Stomach smooth muscle (tissue), 2 donors: ENCODE results near the gene CAMK2A.

ENCODE experiments used
- H3K27ac ChIP-seq: one replicate; pipeline ENCODE4 v1.7.0; 2013; ENCODE audit warnings: mild to moderate bottlenecking, low read length, inconsistent platforms
- H3K27me3 ChIP-seq, 2 donors: one replicate each; pipeline ENCODE4 v1.7.0; 2013; ENCODE audit warnings: low read length in 2 of 2; ENCODE audit not compliant: insufficient read depth in 2 of 2, control insufficient read depth in 1 of 2
- H3K36me3 ChIP-seq, 2 donors: one replicate each; pipeline ENCODE4 v1.7.0; 2013; ENCODE audit warnings: low read length in 2 of 2; ENCODE audit not compliant: control insufficient read depth in 2 of 2, insufficient read depth in 2 of 2
- H3K4me1 ChIP-seq: one replicate; pipeline ENCODE4 v1.7.0; 2013; ENCODE audit warnings: low read length; ENCODE audit not compliant: control insufficient read depth, insufficient read depth
- H3K4me3 ChIP-seq, 2 donors: one replicate each; pipeline ENCODE4 v1.7.0; 2013; ENCODE audit warnings: low read length in 2 of 2
- H3K9ac ChIP-seq, 2 donors: one replicate each; pipeline ENCODE4 v1.7.0; 2013; ENCODE audit warnings: low read length in 2 of 2, mild to moderate bottlenecking in 1 of 2
- H3K9me3 ChIP-seq, 2 donors: one replicate each; pipeline ENCODE4 v1.7.0; 2013; ENCODE audit warnings: low read length in 2 of 2; ENCODE audit not compliant: control insufficient read depth in 2 of 2
- donor health status: healthy.
- donor health status: Pancreatic carcinoma.

The CAMK2A gene

DNA sequence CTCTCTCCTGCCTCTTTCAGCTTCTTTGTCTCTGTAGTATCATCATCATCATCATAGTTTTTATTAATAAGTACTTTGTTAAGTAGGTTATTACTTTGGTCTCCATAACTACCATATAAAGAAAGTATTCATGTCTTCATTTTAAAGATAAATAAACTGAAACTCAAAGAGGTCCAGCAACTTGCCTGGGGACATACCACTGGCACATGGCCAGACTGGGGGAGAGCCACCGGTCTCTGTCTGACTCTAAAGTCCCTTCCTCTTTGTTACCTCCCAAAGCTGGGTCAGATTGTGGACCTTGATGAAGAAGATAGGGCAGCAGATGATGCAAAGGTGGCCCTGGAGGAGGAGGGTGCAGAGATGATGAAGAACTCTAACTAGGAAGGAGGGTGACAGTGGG lies 114.5 kb downstream of the CAMK2A start:
- Histone ChIP-seq H3K36me3 (no peaks in the 10 kb centered on the region), H3K4me1 (peaks cover 6% of the 10 kb centered on the region), H3K9ac (no peak overlapping the region), H3K27ac (no peak overlapping the region), H3K4me3 (no peak overlapping the region), H3K9me3 (no peaks in the 10 kb centered on the region), H3K27me3 (peaks cover 4 to 11% of the 10 kb centered on the region in 2 donors)

DNA sequence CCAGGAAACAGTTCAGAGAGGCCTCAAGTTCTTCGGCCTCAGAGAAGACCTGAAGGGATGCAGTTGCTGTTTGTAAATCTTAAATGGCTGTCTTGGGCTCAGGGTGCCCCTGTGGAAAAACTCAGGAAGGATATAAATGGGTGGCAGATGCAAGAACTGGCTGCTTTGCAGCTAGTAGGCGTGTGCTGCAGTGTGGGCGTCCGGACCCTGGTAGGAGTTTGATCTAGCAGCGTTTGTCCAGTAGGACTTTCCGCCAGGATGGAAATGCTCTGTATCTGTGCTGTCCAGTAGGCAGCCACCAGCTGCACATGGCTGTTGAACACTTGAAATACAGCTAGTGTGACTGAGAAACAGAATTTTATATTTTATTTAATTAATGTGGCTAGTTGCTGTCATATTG lies 115.3 kb downstream of the CAMK2A start:
- Histone ChIP-seq H3K4me3 (no peak overlapping the region), H3K36me3 (no peaks in the 10 kb centered on the region), H3K4me1 (no peaks in the 10 kb centered on the region), H3K9ac (no peak overlapping the region), H3K27ac (no peak overlapping the region), H3K9me3 (no peaks in the 10 kb centered on the region), H3K27me3 (peaks cover 7 to 16% of the 10 kb centered on the region in 2 donors)

DNA sequence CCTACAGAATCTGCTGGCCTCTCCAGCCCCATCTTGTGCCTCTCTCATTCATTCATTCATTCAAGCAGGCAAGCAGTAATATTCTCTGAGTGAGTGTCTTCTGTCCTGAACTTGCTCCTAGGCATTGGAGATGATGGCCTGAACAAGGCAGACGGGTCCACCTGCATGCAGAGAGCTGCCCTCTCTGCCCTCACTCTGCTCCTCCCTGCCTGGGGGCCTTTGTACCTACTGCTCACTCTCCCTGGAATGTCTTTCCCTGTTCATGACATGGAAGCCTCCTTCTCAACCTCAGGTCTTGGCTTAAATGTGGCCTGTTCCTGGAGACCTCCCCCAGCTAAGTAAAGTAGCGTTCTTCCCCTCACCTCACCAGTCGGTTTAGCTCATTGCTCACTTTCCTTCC lies 116.4 kb downstream of the CAMK2A start:
- Histone ChIP-seq H3K27ac (no peak overlapping the region), H3K4me3 (no peak overlapping the region), H3K36me3 (no peaks in the 10 kb centered on the region), H3K4me1 (no peaks in the 10 kb centered on the region), H3K9ac (no peak overlapping the region), H3K27me3 (peaks cover 9 to 18% of the 10 kb centered on the region in 2 donors), H3K9me3 (no peaks in the 10 kb centered on the region)

DNA sequence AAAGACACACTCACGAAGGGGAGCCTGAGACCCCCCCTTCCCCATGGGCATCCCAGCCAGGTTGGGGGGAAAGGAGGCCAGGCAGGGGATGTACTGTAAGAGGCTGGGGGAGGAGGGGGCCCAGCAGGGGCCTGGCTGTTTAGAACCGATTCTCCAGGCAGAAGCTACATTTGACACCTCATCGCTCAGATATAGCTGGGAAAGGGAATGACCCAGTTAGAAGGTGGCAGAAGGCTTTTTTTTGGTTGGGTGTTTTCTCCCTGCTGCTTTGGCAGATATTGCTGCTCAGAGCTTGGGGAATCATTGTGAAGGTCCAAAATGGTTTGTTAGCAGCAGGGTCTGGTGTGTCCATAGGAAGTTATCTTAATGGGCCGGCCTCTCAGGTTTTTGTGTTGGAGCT lies 117.0 kb downstream of the CAMK2A start:
- Histone ChIP-seq H3K9me3 (no peaks in the 10 kb centered on the region), H3K4me1 (no peaks in the 10 kb centered on the region), H3K27me3 (peaks cover 15 to 21% of the 10 kb centered on the region in 2 donors), H3K36me3 (no peaks in the 10 kb centered on the region), H3K9ac (no peak overlapping the region), H3K27ac (no peak overlapping the region), H3K4me3 (no peak overlapping the region)

DNA sequence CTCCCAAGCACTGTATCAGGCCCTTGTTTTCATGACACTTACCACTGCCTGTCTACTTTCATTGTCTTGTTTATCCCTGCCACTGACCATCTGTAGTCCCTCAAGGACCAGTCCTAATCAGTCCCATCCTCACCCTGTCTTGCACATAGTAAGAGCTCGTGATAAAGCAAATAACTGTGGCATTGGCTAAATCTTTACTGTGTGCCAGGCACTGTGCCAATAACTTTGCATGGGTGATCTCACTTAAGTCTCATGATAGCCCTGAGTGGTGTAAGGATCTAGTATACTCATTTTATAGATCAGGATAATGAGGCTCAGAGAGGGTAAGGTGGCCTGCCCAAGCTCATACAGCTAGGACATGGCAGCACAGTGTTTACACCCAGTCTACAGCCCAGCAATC lies 117.4 kb downstream of the CAMK2A start:
- Histone ChIP-seq H3K27ac (no peak overlapping the region), H3K4me1 (no peaks in the 10 kb centered on the region), H3K9ac (no peak overlapping the region), H3K9me3 (no peaks in the 10 kb centered on the region), H3K27me3 (peaks cover 20 to 21% of the 10 kb centered on the region in 2 donors), H3K4me3 (no peak overlapping the region), H3K36me3 (no peaks in the 10 kb centered on the region)
